ENCODE data around the gene MIAT.
"Not testable (repeated sequence)": the region's sequence is repeated elsewhere in the genome, so short reads cannot be mapped to it uniquely, and the experiment has no call there.

MIAT gene

DNA sequence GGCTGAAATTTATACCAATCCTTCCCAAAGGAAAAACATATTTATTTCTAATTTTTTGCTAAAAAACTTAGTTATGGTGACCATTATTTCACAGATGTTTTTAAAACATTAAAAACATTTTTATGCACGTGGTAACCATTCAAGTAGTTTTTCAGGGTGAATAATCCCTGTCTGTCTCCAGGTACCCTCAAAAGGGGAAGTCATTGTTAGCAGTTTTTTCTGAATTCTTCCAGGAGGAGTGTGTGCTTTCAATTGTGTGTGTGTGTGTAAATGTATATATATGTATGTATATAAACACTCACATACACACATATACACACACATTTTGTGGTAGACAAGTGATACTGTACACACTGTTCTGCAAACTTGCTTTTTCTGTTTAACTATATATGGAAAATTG lies 43.9 kb downstream of the MIAT start:
- DNase-seq = no peak

DNA sequence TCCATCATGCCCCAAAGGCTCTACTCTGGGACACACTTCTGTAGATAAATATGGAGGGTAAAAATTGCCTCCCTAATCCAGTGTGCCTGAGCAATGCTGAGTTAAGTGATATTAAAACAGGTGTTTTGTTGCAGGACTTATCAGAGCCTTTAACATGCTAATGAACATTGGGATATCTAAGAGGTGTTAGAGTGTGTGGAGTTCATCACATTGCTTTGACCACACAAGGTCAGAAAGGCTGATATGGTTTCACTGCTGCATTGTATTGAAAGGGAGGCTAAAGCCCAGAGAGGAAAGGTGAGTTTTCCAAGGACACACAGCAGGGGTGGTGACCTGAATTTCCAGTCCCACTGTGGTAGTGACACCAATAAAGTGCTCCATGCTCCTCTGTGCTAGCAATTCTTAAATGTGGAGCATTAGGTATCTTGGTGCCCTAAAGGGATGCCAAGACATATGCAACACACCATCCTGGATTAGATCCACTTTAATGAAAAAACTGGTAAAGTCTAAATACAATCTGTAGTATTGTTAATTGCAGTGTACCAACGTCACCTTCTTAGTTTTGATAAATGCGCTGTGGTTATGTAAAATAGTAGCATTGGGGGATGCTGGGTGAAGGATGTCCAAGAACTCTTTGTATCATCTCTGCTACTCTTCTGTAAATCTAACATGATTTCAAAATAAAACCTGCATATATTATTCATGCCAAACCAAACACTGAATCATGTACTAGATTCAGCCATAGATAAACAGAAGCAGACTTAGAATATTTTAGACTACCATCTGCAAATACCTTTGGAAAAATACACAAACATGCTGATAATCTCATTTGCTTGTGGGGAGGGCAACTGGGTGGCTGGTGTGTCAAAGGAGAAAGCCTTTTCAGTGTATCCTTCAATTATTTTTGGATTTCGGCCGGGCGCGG lies 45.8 kb downstream of the MIAT start:
- no peak for DNase-seq

DNA sequence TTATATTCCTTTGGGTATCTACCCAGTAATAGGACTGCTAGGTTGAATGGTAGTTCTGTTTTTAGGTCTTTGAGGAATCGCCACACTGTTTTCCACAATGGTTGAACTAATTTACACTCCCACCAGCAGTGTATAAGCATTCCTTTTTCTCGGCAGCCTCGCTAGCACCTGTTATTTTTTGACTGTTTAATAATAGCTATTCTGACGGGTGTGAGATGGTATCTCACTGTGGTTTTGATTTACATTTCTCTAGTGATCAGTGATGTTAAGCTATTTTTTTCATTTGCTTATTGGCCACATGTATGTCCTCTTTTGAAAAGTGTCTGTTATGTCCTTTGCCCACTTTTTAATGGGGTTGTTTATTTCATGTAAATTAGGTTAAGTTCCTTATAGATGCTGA lies 48.0 kb downstream of the MIAT start:
- not testable (repeated sequence) for DNase-seq

DNA sequence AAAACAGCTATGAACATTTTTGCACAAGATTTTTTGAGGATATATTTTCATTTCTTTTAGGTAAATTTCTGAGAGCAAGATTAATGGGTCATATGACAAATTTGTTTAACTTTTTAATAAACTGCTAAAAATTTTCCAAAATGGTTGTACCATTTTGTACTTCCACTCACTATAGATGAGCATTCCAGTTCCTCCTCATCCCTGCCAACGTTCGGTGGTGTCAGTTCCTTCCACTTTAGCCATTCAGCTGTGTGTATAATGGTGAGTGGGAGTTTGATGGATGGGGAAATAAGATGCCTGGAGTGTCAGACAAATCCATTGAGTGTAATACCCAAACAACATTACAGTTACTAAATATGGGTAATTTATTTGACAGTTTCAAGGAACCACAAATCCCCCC lies 49.7 kb downstream of the MIAT start:
- no peak for DNase-seq

DNA sequence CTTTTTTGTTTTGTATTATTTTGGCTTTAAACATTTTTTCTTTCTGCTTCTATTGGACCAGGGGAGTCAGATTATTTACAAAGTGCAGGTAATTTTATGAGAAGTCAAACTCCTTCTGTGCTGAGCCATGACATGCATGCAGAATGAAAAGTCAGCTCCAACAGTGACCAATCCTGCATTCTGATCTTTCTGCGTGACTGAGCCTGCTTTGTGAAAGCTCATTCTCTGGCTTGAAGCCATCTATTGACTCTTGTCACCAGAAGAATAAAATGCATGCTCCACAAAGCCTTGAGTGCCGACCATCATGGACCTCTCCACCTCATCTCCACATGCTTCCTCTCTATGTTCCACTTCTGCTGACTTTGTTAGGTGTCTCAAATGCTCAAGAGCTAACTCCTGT lies 50.2 kb downstream of the MIAT start:
- no peak for DNase-seq

DNA sequence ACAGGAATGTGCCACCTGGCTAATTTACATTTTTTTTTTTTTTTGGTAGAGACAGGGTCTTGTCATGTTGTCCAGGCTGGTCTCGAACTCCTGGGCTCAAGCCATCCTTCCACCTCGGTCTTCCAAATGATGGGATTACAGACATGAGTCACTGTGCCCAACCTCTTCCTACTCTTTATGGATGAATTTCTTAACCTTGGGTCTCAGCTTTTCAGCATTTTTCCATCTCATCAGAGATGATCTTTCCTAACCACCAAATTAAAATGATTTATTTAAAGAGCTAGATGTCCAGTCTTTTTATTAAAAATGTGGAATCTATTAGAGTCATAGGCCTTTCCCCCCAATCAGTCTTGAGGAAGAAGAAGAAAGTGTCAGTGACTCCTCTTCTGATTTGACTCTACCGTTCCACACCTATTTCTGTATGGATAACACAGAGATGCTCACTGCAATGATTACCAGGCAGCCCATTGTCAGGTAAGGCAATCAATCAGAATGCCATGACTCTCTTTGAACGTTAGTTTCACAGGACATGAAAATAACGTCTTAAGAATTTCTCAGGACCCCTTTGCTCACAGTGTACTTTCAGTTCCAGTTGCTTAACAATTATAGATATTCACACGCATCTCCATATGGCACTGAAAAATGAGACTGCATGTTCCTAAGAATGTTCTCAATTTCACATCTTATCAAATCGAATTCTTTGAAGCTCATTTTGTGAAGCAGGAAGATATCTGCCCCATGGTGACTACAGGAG lies 51.0 kb downstream of the MIAT start:
- DNase-seq = no peak

DNA sequence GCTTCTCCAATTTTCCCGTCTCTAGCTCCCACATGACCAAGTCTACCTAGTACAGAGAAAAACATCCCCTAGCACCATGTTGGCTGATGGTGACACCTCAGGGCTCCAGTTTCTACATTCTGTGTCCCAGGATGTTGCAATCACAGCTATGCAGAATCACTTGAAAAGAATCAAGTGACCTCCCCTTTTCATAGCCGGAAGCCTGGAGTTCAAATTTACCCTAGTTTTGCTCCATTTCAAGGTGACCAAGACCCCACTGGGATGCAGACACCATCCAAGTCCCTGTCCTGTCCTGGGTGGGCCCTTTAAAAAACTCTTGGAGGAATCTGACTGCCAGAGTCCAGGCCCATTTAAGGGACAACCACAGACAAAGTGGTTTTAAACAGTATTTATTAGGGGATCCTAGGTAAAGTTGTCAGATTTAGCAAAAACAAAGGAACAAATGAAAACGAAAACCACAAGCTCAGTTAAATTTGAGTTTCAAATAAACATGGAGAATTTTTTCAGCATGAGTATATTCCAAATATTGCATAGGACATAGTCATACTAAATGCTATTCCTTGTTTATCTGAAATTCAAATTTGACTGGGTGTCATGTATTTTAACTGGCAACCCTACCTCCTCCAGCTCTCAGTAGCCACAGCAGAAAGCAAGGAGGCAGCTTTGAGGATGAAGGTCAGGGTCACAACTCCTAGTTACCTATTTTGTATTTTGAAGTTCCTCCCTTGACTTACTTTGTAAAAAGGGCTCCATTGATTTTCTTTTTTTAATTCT lies 52.4 kb downstream of the MIAT start:
- DNase-seq = no peak

DNA sequence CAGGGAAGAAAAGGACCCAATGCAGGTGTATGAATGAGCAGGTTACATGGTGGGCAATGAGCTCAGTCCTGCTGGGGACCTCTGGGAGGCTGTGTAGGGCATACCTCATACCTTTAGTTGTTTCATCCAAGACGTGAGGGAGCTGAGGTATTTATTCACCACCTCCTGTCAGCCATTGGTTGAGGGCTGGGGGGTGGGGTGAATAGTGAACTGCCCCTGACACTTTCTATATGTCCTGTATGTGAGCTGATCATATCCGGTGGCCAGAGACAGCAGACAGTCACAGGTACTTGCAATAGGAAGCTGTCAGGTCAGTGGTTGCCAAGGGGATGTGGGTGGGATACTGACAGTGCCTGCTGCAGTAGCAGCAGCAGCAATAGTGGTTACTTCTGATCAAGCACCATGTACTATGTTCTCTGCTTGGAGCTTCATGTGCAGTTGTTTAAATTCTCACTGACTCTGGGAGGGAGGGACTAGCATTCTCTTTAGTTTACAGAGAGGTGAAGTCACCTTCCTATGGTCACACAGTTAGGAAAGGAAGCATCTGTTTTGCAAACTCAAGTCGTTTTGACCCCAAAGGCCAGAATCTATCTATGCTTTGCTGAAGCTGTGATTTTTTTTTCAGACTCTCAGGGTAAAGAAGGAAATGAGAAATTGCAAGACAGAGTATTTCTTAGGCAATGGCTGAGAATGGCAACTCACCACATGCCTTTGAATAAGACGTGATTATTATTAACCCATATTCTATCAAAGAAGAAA lies 54.0 kb downstream of the MIAT start:
- no peak for DNase-seq

DNA sequence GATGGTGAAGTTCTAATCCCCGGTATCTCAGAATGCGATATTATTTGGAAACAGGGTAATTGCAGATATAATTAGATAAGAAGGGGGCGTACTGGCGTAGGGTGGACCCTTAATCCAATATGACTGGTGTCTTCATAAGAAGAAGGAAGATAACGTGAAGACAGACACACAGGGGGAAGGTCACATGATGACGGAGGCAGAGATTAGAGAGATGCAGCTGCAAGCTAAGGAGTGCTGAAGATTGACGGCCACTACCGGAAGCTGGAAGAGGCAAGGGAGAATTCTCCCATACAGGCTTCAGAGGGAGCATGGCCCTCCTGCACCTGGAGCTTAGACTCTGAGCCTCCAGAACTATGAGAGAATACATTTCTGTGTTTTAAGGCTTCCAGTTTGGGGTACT lies 54.8 kb downstream of the MIAT start:
- no peak for DNase-seq

DNA sequence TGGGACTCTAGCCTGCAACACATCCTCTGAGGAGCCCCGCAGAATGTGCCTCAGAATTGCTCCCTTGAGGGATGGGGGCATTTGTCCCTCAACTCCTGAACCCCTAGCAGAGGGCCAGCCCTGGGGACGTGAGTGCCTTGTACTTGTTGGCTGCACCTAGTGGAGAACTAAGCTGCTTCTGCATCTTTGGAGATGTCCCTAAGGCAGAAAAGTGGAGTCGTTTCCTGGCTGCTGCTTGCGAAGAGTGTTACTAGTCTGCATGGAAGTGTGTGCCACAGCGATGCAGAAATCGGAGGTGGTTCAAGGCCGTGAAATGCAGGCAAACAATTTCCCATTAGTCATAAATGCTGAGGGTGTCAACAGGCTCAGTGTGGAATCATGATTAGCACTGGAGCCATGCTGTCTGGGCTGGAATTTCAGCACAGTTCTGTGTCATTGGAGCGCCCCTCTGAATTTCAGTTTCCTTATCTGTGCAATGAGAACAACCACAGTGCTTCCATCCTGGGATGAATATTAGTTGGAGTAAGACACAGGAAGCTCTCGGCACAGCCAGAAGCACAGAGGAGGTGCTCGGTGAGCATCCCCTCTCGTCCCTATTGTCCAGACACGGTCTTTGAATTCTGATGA lies 56.5 kb downstream of the MIAT start:
- DNase-seq = no peak

DNA sequence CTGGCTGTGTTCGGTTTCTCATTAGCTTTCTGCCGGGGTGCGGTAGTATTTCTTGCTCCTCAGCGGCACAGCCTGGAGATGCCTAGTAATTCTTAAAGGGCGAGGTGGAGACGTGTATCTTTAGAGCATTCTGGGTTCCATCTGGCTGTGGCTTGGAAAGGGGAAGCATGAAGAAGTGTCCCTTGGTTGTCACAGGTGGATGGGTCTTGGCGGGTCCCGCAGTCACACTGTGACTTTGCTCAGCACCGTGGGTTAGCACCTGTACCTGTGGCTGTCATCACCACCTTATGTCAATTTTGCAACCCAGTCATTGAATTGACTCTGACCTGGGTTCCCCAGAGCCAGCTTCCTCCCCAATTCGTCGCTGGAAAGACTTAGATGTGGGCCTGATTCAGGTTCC lies 57.6 kb downstream of the MIAT start:
- no peak for DNase-seq

DNA sequence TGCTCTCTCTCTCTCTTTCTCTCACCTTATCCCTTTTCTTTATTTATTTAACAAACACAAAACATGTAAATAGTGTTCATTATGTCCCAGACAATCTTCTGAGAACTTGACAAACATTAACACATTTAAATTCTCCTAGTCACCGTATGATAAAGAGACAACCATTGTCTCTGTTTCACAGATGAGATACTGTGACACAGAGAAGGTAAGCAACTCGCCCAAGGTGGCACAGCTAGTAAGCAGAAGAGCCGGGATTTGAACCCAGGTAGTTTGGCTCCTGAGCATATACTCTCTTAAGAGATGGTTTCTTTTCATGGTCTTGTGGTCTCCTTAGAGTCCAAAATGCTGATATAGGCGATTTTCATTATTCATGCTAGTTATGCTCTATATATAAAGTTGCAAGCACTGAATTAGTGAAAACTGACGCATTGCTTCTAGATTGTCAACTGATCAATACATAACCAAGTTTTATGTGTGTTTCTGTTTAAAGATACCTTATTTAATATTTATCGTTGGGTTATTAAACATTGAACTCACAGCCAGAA lies 58.1 kb downstream of the MIAT start:
- DNase-seq = no peak

DNA sequence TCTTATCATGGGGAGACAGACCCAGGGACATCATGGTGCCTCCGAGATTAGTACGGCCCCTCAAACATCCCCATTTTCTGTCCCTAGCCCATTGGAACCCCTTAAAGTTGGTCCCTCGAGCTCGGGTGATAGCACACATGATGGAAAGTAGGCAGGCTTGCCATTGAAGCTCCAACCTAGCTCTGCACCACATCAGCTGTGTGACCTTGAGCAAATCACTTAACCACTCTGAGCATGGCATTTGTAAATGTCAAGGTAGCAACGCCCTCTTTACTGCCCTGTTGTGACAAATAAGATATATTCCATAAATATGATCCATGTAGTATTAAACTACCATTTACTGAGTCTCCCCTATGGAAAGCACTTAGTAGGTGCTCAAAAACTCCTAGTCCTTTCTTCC lies 61.1 kb downstream of the MIAT start:
- no peak for DNase-seq

DNA sequence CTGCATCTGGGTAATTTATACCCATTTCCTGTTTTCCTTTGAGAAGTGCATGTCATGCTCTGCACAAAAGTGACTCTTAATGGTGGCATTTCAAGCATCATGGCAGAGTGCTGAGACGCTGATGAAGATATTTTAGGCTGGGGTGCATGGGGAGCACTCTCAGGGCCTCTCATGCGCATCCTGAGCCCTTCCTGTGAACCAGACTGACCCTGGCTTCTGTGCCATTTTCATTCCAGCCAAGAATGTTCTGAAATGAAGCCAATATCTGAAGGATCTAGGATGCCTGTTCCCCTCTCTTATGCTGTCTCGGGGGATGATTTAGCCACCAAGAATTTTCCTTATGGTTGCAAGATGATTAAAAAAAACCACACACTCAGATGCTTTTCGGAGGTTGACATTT lies 61.5 kb downstream of the MIAT start:
- DNase-seq = no peak

DNA sequence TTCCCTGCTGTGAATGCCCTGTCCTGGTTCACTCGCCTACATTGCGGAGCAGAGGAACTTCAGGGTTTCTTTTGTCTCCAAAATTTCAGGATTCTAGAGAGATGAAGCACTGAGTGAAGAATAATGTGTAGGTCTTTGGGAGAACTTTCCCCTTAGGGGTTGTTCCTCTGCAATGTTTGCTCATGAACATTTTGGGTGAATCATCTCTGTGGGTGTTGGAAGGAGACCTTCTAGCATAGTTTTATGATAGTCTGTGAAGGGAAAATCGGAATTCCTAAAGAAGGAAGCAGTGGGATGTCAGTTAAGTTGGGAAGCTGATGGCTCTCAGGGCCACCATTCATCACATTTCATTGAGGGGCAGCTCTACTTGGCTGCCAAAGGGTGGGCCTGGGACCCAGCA lies 64.8 kb downstream of the MIAT start:
- DNase-seq = no peak

DNA sequence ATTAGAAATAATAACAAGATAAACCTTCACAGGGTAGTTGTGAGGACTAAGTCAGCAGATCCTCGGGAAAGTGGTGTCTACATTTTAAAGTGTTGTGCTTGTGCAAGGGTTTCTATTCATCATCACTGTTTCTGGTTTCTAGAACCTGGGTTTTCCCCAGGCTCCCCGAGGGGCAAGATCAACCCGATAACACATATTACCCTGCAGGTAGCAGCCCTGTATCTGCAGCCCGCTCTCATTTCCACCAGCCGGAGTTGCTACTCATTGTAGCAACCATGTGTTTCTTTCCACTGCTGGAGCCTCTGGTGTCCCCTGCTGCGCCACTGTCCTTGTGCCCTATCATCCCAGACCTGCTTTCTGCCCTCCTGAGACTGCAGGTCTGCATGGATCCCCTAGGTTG lies 67.0 kb downstream of the MIAT start:
- no peak for DNase-seq

DNA sequence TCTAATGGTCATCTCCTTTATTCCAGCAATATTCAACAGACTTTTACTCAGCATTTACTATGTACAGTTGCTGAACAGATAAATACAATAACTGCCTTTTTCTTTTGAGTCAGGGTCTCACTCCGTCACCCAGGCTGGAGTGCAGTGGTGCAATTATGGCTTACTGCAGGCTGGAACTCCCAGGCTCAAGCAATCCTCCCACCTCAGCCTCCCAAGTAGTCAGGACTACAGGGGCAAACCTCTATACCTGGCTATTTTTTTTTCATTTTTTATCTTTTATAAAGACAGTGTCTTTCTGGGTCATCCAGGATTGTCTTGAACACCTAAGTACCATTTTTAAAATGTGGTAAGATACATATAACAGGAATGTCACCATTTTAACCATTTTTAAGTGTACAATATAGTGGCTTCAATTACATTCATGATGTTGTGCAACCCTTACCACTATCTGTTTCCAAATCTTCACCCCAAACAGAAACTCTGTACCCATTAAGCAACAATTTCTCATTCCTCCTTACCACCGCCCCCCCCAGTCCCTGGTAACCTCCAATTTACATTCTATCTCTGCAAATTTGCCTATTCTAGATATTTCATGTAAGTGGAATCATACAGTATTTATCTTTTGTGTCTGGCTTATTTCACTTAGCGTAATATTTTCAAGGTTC lies 67.8 kb downstream of the MIAT start:
- DNase-seq = no peak
